Activated CD4-positive, alpha-beta T cell treated with anti-CD3 and anti-CD28 coated beads, Interleukin-2, Interleukin-6, amounts not matched to agents 100 ng/mL and 50 ng/mL, durations not matched to agents 16 hours and 8 hours (primary cell): ENCODE data around the gene NFX1.
"Not testable (repeated sequence)": the region's sequence is repeated elsewhere in the genome, so short reads cannot be mapped to it uniquely, and the experiment has no call there.

Source experiments
- DNase-seq: peaks from one replicate; pipeline ENCODE4 v3.0.0-alpha.2; 2020

The NFX1 gene

DNA sequence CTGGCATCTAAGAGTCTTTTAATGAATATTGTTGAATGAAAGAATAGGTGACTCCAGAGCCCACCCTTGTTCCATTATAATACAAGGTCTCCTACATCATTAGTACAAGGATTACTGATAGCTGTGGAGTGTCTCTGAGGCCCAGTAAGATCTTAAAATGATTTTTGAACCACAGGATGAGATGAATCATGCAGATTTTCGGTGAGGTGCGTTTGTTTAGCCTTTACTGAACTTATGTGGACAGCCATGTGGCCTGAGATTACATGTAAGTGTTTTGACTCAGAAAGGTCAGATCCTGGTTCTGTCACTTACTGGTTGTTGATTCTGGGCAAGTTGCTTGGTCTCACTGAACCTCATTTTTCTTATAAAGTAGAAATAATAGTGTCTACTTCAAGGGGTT, 21.6 kb downstream of the NFX1 start:
- peak; percentile 51 for DNase-seq

DNA sequence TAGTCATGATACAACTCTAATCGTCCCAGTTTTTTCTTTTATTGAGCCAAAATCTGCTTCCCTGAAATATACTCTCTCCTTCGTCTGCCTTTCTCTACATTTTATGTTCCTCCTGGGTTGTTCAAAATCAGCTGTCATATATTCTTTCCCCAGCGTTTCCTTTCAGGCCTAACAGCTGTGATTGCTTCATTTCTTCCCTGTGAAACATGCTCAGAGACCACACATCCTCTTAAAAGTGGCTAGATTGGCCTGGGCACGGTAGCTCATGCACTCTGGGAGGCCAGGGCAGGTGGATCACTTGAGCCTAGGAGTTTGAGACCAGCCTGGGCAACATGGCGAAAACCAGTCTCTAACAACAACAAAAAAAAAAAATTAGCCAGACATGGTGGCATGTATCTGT, 25.1 kb downstream of the NFX1 start:
- DNase-seq, result no peak

GRCh38 chr9:33317136-33317535, 26.8 kb downstream of the NFX1 start:
- DNase-seq, result not testable (repeated sequence)

DNA sequence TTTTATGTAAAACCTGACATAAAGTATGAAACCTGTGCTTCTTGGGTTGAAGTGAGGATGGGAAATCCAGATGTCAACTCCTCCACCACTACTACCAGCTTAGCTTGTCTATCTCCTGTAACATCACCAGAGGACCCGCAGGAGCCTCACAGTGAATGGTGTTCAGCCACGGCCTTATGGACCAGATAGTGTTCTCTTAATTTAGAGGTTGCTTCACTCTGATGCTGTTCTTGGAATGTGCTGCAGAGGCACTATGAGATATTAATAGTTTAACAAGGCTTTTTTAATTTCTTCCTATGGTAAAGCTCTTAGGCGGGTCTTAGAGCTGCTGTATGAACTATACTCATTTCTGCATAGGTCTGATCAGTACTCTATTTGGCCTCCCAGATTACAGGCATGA, 27.9 kb downstream of the NFX1 start:
- no peak for DNase-seq

GRCh38 chr9:33318781-33319180, 28.5 kb downstream of the NFX1 start:
- no peak for DNase-seq

GRCh38 chr9:33320230-33320567, 29.9 kb downstream of the NFX1 start:
- no peak for DNase-seq

DNA sequence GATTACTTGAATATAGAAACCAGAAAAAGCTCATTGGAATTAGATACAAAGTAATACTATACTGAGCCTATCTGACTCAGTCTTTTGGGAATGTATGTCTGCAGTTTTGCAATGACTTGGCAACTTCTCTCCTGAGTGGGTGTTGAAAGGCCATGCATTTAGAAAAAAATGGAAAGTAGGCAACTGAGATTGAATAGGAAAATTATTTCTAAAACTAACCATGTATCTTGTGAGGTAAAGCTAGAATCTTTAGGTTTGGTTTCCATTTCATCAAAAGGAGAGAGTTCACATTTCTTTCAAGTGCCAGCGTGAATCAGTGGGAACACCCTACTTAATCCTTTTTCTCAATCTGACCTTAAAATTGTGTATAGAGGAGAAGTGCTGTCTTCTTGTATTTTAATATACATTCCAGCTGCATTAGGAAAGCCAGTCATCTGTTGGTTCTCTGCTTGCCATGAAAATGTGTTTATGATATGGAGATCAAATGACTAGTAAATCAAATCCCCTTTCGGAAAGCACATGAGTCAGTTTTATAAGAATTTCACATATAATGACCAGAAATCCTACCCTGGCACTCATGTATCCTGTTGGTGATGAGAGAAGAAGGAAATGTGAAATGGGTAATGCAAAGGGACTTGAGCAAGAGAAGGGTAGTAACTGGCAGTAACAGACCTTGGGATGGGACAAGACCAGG, 30.4 kb downstream of the NFX1 start:
- peak; percentile 23 for DNase-seq

- no peak for DNase-seq
Measured at GRCh38 chr9:33329117-33329563, 38.8 kb downstream of the NFX1 start.

- no peak for DNase-seq
Measured at GRCh38 chr9:33329979-33330378, 39.7 kb downstream of the NFX1 start.

- DNase-seq, result no peak
Measured at GRCh38 chr9:33331377-33331891, 41.1 kb downstream of the NFX1 start.

DNA sequence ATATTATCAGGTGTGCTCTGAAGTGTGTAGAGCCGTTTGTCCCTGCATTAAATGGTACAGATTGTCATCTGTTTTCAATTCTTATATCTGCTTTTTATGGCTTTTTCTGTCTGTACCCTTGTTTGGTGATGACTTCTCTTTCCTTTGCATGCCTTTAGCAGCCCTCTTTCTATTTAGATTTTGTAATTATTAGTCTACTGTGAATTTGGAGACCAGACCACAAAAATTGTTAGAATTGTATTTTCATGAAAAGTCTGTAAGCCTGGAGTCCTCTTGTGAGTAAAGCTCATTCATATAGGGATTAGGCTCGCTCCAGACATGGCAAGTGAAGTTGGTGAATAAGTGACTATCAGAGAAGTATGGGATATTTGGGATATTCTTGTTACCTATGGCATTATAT, 41.7 kb downstream of the NFX1 start:
- no peak for DNase-seq

- DNase-seq, result not testable (repeated sequence)
Measured at GRCh38 chr9:33332956-33333355, 42.6 kb downstream of the NFX1 start.

DNA sequence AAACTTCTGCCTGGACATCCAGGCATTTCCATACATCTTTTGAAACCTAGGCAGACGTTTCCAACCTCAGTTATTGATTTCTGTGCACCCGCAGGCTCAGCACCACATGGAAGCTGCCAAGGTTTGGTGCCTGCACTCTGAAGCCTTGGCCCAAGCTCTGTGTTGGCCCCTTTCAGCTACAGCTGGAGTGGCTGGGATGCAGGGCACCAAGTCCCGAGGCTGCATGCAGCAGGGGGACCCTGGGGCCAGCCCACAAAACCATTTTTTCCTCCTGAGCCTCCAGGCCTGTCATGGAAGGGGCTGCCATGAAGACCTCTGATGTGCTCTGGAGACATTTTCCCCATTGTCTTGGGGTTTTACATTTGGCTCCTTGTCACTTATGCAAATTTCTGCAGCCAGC, 49.9 kb downstream of the NFX1 start:
- no peak for DNase-seq

- no peak for DNase-seq
Measured at GRCh38 chr9:33341182-33341581, 50.9 kb downstream of the NFX1 start.

- no peak for DNase-seq
Measured at GRCh38 chr9:33344145-33344544, 53.8 kb downstream of the NFX1 start.

- DNase-seq, result no peak
Measured at GRCh38 chr9:33346564-33346963, 56.2 kb downstream of the NFX1 start.

DNA sequence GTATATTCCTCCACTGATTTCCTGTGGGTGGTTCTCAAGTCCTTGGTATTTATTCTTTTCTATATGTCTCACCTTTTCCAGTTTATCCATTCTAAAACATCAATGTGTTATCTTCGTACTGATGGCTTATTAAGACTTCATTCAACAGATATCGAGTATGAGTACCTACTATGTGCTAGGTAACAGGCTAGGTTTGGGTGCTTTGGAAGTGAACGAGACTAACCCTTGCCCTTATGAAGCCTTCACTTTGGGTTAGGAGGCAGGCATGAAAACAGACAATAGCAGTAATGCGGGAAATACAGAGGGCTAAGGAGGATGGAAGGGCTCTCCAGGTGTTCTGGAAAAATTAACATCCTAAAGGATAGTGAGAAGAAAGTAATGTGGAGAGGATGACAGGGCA, 58.7 kb downstream of the NFX1 start:
- DNase-seq, result no peak

- DNase-seq, result no peak
Measured at GRCh38 chr9:33349743-33350142, 59.4 kb downstream of the NFX1 start.

- no peak for DNase-seq
Measured at GRCh38 chr9:33350310-33350709, 60.0 kb downstream of the NFX1 start.

DNA sequence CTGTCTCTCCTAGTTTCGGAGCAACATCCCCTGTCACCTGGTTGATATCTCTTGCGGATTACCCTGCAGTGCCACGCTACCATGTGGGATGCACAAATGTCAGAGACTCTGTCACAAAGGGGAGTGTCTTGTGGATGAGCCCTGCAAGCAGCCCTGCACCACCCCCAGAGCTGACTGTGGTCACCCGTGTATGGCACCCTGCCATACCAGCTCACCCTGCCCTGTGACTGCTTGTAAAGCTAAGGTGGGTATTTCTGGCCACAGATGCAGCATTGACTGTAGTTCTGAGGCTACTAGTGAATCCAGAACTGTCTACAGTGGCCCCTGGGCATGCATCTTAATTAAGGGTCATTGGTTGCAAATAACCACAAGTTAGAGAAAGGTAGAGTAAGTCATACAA, 61.2 kb downstream of the NFX1 start:
- no peak for DNase-seq

DNA sequence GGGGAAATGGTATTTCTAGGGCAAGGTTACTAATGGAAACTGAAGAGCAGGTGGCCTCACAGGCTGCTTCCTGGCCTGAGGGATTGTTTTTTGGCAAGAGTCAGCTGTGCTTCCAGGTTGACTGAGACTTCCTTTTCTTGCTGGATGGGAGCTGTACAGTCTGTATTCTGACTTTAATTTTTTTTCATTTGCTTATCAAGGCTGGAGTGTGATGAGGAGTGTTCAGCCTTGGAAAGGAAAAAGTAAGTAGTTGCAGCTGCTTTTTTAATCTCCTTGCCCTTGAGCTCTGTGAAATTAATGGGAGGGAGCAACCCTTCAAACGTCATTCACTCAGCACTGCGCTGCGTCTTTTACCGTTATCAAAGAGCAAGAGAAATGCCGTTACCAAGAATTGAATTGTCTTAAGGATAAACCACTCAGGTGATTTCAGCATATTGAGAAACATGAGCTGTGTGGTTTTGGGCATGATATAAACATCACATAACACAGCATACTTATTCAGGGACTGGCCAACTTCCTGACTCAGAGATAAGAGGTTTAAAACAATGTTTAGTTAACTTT, 64.4 kb downstream of the NFX1 start:
- DNase-seq, result no peak

- DNase-seq, result no peak
Measured at GRCh38 chr9:33355933-33356332, 65.6 kb downstream of the NFX1 start.

DNA sequence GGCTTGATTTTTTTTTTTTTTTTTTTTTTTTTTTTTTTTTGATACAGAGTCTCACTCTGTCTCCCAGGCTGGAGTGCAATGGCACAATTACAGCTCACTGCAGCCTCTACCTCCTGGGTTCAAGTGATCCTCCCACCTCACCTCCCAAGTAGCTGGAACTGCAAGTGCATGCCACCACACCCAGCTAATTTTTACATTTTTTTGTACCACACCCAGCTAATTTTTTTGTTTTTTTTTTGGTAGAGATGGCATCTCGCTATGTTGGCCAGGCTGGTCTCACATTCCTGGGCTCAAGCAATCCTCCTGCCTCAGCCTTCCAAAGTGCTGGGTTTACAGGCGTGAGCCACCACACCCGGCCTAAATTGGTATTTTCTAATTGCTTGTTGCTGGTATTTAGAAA, 68.3 kb downstream of the NFX1 start:
- DNase-seq, result not testable (repeated sequence)

- DNase-seq, result no peak
Measured at GRCh38 chr9:33364127-33364526, 73.8 kb downstream of the NFX1 start.

GRCh38 chr9:33364814-33365213, 74.5 kb downstream of the NFX1 start:
- DNase-seq, result not testable (repeated sequence)
